ENCODE measurements around the gene KLHL10.

- TF ChIP-seq ZNF839 (CRISPR knock-in tag; IDR thresholded peaks at IDR 0.05; ENCODE audit: borderline replicate concordance) (peak; percentile 90), MAFK (conservative IDR thresholded peaks at IDR 0.05 in 1 of 2, IDR thresholded peaks at IDR 0.05 in 1 of 2; ENCODE audit: low read length in 2 of 2) (no peak), ZBTB44 (CRISPR knock-in tag; IDR thresholded peaks at IDR 0.05) (no peak), BCL6 (CRISPR knock-in tag; IDR thresholded peaks at IDR 0.05) (no peak), ZBTB7B (CRISPR knock-in tag; IDR thresholded peaks at IDR 0.05) (peak; percentile 48), DNMT1 (CRISPR knock-in tag; IDR thresholded peaks at IDR 0.05) (peak; percentile 66; the same call in 1 of the 2 replicates), TGIF2 (CRISPR knock-in tag; IDR thresholded peaks at IDR 0.05) (0 out of 2 replicates have a peak, but pooled peaks have one; percentile 39), REST (IDR thresholded peaks at IDR 0.05; ENCODE audit: borderline replicate concordance in 1 of 2, low read depth in 1 of 2, low read length in 2 of 2) (no peak), FOXP4 (CRISPR knock-in tag; IDR thresholded peaks at IDR 0.05) (peak; percentile 52), CHD4 (IDR thresholded peaks at IDR 0.05; ENCODE audit: borderline replicate concordance, low read length) (no peak)
- TF ChIP-seq, protein P1, sequence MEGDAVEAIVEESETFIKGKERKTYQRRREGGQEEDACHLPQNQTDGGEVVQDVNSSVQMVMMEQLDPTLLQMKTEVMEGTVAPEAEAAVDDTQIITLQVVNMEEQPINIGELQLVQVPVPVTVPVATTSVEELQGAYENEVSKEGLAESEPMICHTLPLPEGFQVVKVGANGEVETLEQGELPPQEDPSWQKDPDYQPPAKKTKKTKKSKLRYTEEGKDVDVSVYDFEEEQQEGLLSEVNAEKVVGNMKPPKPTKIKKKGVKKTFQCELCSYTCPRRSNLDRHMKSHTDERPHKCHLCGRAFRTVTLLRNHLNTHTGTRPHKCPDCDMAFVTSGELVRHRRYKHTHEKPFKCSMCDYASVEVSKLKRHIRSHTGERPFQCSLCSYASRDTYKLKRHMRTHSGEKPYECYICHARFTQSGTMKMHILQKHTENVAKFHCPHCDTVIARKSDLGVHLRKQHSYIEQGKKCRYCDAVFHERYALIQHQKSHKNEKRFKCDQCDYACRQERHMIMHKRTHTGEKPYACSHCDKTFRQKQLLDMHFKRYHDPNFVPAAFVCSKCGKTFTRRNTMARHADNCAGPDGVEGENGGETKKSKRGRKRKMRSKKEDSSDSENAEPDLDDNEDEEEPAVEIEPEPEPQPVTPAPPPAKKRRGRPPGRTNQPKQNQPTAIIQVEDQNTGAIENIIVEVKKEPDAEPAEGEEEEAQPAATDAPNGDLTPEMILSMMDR (CRISPR knock-in tag; IDR thresholded peaks at IDR 0.05) = no peak; the same call in 1 of the 2 replicates
Observed at GRCh38 chr17:41864836-41865595, 27.4 kb downstream of the KLHL10 start, which contains the start of gene KLHL11.
